Parietal lobe (tissue), 1 donor: ENCODE data around the gene SAMD7. TPM values are rescaled to one million over a fixed set of nuclear protein-coding genes. Genes with fewer than 3 reads are reported as not detected.

Experiments used
- total RNA-seq: library from RNA; depleted of rRNA; stranded (reverse); fragments of >200 nt; gene quantifications from one replicate; pipeline ENCODE4 v1.2.3, GENCODE V29; 2014

The SAMD7 gene
- total RNA-seq, result not detected

GRCh38 chr3:169911272-169911671, at the start of gene SAMD7:
Gene SAMD7, plus strand, starts transcription at chr3:169911572. Its CDS starts 7,927 bp downstream, at chr3:169919499.

GRCh38 chr3:169869484-169870220, 41.7 kb upstream of the SAMD7 start, which contains the start of gene LRRC31:
Gene LRRC31, minus strand, starts transcription at chr3:169869935. Its CDS starts 128 bp downstream, at chr3:169869807.

GRCh38 chr3:169966428-169966950, 55.1 kb downstream of the SAMD7 start, which contains the start of gene SEC62:
Gene SEC62, plus strand, starts transcription at chr3:169966807. Its CDS starts 16 bp downstream, at chr3:169966823.

Other genes starting within 250 kb of the SAMD7 start
- gene MECOM, start 247.9 kb upstream of the SAMD7 start, total RNA-seq, result 5.9 TPM
- gene TERC, start 146.5 kb upstream of the SAMD7 start, total RNA-seq, result 57.6 TPM
- 2.8 TPM for gene ACTRT3, start 142.0 kb upstream of the SAMD7 start, total RNA-seq
- 44.1 TPM for gene MYNN, start 138.2 kb upstream of the SAMD7 start, total RNA-seq
- gene LRRIQ4, start 98.7 kb upstream of the SAMD7 start, total RNA-seq, result 0.63 TPM
- gene LRRC34, start 98.7 kb upstream of the SAMD7 start, total RNA-seq, result 11.6 TPM
- gene LRRC31, start 41.6 kb upstream of the SAMD7 start, total RNA-seq, result not detected
- 69.5 TPM for gene SEC62, start 55.2 kb downstream of the SAMD7 start, total RNA-seq
- gene GPR160, start 126.4 kb downstream of the SAMD7 start, total RNA-seq, result 2.2 TPM